Brain microvascular endothelial cell (primary cell): ENCODE measurements around the gene RBM42.
A peak's percentile ranks its signal among the peaks of the same experiment; 100 is the strongest.

ENCODE experiments used
- DNase-seq: peaks from one replicate; pipeline ENCODE4 v3.0.0-alpha.2; 2020
- H3K27ac ChIP-seq: fragments of 250-450 bp; sonication (Bioruptor Pico); 2 replicates; pipeline ENCODE4 v1.5.1; 2020; ENCODE audit warnings: mild to moderate bottlenecking, moderate library complexity
- H3K27me3 ChIP-seq: fragments of 250-450 bp; sonication (Bioruptor Pico); replicated peaks from 2 replicates; pipeline ENCODE4 v1.5.1; 2020; ENCODE audit warnings: mild to moderate bottlenecking
- H3K36me3 ChIP-seq: fragments of 250-450 bp; sonication (Bioruptor Pico); replicated peaks from 2 replicates; pipeline ENCODE4 v1.5.1; 2020; ENCODE audit warnings: mild to moderate bottlenecking
- H3K4me3 ChIP-seq: 2 replicates; pipeline ENCODE4 v1.5.1; 2011; ENCODE audit warnings: low read depth, mild to moderate bottlenecking, control low read depth, low read length, moderate library complexity
- CTCF ChIP-seq: IDR thresholded peaks from 2 replicates; pipeline ENCODE4 v1.5.1; 2011; ENCODE audit warnings: low read depth, mild to moderate bottlenecking, moderate library complexity, low read length, control low read depth, inconsistent platforms; ENCODE audit errors: missing control alignments
- in situ Hi-C: cut with HindIII; loops from 2 replicates; pipeline ENCODE4 v1.10.0; 2017; ENCODE audit warnings: low sequenced_read_pairs, low pct_ligation_motif_present

RBM42 gene

GRCh38 chr19:35613574-35613973, 15.3 kb upstream of the RBM42 start:
- no peak overlapping the region for H3K27ac ChIP-seq
- no peak for TF ChIP-seq CTCF
- H3K4me3 ChIP-seq, result no peak overlapping the region
- no peaks in the 10 kb centered on the region for H3K27me3 ChIP-seq
- no peak for DNase-seq
- in situ Hi-C loops, result no loop called here
- H3K36me3 ChIP-seq, result no peaks in the 10 kb centered on the region

GRCh38 chr19:35615036-35615435, 13.8 kb upstream of the RBM42 start:
- no peak for DNase-seq
- in situ Hi-C loops, result no loop called here
- no peak overlapping the region for H3K4me3 ChIP-seq
- no peak for TF ChIP-seq CTCF
- no peaks in the 10 kb centered on the region for H3K27me3 ChIP-seq
- H3K36me3 ChIP-seq, result no peaks in the 10 kb centered on the region
- H3K27ac ChIP-seq, result no peak overlapping the region

GRCh38 chr19:35618857-35619256, 10.0 kb upstream of the RBM42 start:
- Histone ChIP-seq H3K36me3 (no peaks in the 10 kb centered on the region), H3K27ac (no peak overlapping the region), H3K4me3 (no peak overlapping the region), H3K27me3 (no peaks in the 10 kb centered on the region)
- in situ Hi-C loops, result no loop called here
- TF ChIP-seq CTCF, result peak; percentile 22
- DNase-seq, result no peak

- DNase-seq, result no peak
- in situ Hi-C loops, result no loop called here
- Histone ChIP-seq H3K36me3 (no peaks in the 10 kb centered on the region), H3K4me3 (no peak overlapping the region), H3K27ac (no peak overlapping the region), H3K27me3 (no peaks in the 10 kb centered on the region)
- TF ChIP-seq CTCF, result no peak
Measured at GRCh38 chr19:35619290-35619923, 9.4 kb upstream of the RBM42 start.

GRCh38 chr19:35620001-35620400, 8.8 kb upstream of the RBM42 start:
- Histone ChIP-seq H3K27ac (no peak overlapping the region), H3K4me3 (no peak overlapping the region), H3K27me3 (no peaks in the 10 kb centered on the region), H3K36me3 (no peaks in the 10 kb centered on the region)
- TF ChIP-seq CTCF, result no peak
- in situ Hi-C loops, result no loop called here
- DNase-seq, result no peak

- no peaks in the 10 kb centered on the region for H3K27me3 ChIP-seq
- no peak for DNase-seq
- no peak overlapping the region for H3K4me3 ChIP-seq
- in situ Hi-C loops, result no loop called here
- H3K36me3 ChIP-seq, result no peaks in the 10 kb centered on the region
- H3K27ac ChIP-seq, result no peak overlapping the region
- no peak for TF ChIP-seq CTCF
Measured at GRCh38 chr19:35621708-35622107, 7.1 kb upstream of the RBM42 start.
